22Rv1 (cell line): ENCODE measurements around the gene SLIT3.

Experiments used
- H3K27ac ChIP-seq: fragments of 450-650 bp; 2 replicates; pipeline ENCODE4 v1.5.1; 2017
- CTCF ChIP-seq: fragments of 450-650 bp; IDR thresholded peaks from 2 replicates; pipeline ENCODE4 v1.5.1; 2017; ENCODE audit warnings: mild to moderate bottlenecking
- ZFX ChIP-seq: fragments of 450-650 bp; IDR thresholded peaks from 2 replicates; pipeline ENCODE4 v1.6.1; 2017; ENCODE audit warnings: antibody characterized with exemption, borderline replicate concordance

Gene SLIT3

DNA sequence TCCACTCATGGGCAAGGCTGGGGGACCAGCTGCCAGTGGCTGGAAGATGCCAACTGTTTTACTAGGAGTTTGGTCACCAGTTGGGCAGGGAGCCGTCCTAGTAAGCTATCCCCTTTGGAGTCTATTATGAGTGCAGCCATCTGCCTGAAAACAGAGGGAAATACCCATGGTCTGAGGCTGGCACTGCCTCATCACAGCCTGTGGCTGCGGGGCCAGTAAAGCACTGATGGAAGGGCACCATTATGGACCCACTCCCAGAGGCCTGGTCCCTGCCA lies 534.6 kb downstream of the SLIT3 start:
- H3K27ac ChIP-seq = no peak overlapping the region

DNA sequence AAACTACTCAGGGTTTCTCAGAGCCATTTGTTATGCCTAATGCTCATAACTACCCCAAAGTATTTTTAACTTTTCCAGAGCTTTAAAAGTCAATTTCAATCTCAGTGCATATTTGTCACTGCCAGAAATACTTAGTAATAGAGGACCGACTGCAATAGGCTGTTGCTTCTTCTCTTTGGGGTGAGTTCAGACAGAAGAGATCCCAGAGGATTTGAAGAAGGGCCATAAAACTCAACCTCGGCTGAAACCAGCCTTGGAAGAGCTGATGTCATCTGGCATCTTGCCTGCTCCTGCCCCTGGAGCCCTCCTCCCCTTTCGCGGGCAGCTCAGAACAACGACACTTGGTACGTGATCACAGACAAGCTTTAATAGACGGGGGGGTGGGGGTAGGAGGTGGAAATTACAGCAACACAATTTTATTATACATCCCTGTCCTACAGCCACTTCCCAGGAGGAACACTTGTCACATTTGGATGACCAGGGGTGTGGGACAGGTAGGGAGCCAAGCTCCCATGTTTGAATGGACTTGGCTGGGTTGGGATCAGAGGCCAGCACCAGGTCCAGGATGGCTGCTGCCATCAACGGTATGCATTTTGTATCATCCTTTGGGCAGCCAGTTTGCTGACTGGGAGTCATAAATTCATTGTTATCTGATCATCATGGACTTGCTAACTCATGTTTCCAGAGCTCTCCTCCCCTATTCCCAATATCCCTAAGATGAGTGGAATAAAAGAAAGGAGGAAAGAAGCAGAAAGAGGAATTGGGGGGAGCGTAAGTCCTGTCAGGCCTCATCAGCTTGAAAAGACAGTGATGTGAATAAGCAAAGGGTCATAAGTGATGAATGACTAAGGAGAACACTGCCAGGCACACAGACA lies 535.2 kb downstream of the SLIT3 start:
- no peak overlapping the region for H3K27ac ChIP-seq
- TF ChIP-seq ZFX (no peak), CTCF (no peak)

More for the DNA sequence above, 534.6 kb downstream of the SLIT3 start:
- no peak for TF ChIP-seq CTCF

- H3K27ac ChIP-seq = no peak overlapping the region
- TF ChIP-seq CTCF = no peak
- TF ChIP-seq ZFX = no peak
These were observed 535.8 kb downstream of the SLIT3 start for GRCh38 chr5:168765086-168765550.

DNA sequence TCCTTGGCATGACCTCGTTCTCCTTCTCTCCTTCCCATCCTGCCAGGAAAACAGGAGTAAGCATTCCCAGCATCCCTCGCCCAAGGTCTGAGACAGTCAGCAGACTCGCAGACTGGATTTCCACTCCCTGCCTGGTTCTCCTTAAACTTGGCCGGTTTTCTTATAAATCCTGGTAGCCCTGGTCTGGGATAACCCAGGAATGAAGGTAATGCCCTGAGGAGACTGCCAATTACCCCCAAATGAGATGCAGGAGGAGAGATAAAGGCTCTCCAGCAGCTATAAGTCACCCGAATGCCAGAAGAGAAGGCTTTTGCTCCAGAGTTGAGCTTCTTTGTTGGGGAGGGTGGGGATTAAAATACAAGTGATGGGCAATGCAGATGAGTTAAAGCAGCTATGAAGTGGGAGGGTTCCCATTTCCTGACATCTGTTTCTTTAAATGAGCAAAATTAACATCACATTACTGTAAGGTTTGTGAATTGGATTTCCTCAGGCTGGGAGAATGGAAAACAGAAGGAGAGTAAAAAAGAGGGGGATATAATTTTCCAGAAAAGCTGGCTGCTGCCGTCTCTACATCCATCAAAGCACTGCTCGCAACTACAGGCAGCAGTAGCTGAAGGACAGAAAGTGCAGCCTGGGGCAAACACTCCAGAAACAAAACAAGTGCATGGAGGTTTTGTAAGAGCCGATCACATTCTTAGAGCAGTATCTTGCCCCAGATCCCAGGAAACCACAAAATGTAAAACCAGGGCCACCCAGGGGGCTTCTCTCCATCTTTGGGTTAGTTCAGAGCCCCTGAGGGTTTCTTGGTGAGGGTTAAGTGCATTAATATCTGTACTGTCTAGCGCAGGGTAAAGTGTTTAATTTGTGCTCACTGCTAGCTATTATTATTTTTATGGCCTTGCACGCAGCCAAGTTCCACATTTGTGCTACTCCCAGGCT lies 544.2 kb downstream of the SLIT3 start:
- no peak overlapping the region for H3K27ac ChIP-seq
- TF ChIP-seq ZFX = no peak
- no peak for TF ChIP-seq CTCF

DNA sequence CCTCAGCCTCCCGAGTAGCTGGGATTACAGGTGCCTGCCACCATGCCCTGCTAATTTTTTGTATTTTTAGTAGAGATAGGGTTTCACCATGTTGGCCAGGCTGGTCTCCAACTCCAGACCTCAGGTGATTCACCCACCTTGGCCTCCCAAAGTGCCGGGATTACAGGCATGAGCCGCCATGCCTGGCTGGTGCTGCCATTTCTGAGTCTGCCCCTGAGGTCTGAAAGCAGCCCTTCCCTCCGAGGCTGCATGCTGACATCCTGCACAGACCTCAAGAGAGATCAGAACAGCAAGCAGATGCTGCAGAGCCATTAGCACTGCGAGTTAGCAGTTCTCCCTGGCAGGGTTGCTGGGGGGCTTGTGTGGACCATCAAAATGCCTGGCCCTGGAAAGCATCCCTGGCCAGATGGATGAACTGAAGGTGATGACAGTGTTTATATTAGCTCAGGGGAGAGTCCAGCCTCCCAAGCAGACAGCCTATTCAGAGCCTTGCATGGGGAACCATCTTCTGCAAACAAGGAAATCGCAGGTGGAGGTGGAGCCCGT lies 545.3 kb downstream of the SLIT3 start:
- H3K27ac ChIP-seq = no peak overlapping the region
- TF ChIP-seq CTCF = no peak
- no peak for TF ChIP-seq ZFX

DNA sequence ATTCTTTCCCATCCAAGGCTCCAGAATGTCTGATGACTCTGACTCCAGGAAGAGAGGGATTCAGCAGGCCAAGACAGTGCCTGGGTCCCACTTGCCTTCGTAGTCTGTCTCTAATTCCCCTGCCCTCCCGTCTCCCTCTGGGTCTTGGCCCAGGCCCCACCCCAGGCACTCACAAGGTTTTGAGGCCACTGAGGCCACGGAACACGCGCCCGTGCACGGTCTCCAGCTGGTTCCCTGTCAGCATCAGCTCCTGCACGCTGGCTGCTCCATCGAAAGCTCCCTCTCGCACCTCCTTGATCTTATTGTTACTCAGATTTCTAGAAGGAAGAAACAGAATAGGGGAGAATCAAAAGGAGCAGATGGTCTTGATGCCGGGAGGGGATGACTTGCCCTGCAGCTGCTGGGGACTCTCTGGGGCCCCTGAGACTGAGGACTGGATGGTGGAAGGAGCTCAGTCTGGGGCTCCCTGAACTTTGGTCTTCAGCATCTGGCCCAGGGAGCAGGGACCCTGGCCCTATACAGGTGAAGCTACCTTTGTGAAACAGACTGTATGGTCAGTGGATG lies 547.2 kb downstream of the SLIT3 start:
- no peak overlapping the region for H3K27ac ChIP-seq
- TF ChIP-seq ZFX = no peak
- no peak for TF ChIP-seq CTCF
